ENCODE measurements around the gene GPR137.

DNA sequence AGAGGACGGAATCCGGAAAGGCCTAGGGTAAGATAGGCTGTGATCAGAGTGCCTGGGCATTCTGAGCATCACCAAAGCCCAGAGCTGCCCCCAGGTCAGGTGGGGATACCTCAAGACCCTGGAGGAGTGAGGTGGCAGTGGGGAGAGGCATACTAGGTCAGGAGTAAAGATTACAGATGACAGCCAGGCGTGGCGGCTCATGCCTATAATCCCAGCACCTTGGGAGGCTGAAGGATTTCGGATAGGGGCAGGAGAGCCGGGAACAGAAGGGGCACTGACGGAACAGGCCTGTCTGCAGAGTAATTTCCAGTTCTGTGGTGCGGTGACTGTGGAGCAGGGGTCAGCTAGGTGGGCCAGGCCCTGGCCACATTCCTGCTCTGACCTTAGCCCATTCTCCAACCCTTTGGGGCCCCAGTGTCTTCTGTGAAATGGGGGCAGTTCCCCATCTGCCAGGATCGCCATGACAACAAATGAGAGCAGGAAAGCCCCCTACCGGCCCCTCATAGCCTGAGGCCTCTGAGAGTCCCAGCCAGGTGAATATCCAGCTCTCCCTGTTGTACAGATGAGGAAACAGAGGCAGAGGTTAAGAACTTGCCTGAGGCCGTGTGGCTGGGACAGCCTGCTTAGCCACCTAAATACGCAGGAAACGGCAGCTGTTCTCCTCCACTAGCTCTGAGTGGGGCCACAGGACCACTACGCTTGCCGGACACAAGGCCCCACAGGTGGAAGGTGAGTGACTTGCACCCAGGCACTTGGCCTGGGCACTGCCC, 10.4 kb upstream of the GPR137 start:
- TF ChIP-seq NR3C1 (CRISPR knock-in tag; conservative IDR thresholded peaks at IDR 0.05; ENCODE audit: low read depth) (no peak), IRF2 (CRISPR knock-in tag; IDR thresholded peaks at IDR 0.05; ENCODE audit: borderline replicate concordance, low read depth) (no peak)
- TF ChIP-seq, protein P1, sequence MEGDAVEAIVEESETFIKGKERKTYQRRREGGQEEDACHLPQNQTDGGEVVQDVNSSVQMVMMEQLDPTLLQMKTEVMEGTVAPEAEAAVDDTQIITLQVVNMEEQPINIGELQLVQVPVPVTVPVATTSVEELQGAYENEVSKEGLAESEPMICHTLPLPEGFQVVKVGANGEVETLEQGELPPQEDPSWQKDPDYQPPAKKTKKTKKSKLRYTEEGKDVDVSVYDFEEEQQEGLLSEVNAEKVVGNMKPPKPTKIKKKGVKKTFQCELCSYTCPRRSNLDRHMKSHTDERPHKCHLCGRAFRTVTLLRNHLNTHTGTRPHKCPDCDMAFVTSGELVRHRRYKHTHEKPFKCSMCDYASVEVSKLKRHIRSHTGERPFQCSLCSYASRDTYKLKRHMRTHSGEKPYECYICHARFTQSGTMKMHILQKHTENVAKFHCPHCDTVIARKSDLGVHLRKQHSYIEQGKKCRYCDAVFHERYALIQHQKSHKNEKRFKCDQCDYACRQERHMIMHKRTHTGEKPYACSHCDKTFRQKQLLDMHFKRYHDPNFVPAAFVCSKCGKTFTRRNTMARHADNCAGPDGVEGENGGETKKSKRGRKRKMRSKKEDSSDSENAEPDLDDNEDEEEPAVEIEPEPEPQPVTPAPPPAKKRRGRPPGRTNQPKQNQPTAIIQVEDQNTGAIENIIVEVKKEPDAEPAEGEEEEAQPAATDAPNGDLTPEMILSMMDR (IDR thresholded peaks at IDR 0.05) = no peak
- TF ChIP-seq, protein P2, sequence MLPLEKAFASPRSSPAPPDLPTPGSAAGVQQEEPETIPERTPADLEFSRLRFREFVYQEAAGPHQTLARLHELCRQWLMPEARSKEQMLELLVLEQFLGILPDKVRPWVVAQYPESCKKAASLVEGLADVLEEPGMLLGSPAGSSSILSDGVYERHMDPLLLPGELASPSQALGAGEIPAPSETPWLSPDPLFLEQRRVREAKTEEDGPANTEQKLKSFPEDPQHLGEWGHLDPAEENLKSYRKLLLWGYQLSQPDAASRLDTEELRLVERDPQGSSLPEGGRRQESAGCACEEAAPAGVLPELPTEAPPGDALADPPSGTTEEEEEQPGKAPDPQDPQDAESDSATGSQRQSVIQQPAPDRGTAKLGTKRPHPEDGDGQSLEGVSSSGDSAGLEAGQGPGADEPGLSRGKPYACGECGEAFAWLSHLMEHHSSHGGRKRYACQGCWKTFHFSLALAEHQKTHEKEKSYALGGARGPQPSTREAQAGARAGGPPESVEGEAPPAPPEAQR (CRISPR knock-in tag; IDR thresholded peaks at IDR 0.05) = no peak
- TF ChIP-seq, protein P3, sequence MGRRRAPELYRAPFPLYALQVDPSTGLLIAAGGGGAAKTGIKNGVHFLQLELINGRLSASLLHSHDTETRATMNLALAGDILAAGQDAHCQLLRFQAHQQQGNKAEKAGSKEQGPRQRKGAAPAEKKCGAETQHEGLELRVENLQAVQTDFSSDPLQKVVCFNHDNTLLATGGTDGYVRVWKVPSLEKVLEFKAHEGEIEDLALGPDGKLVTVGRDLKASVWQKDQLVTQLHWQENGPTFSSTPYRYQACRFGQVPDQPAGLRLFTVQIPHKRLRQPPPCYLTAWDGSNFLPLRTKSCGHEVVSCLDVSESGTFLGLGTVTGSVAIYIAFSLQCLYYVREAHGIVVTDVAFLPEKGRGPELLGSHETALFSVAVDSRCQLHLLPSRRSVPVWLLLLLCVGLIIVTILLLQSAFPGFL (CRISPR knock-in tag; IDR thresholded peaks at IDR 0.05; ENCODE audit: borderline replicate concordance) = no peak
